Measurements from ENCODE around the gene SLC2A4RG.

DNA sequence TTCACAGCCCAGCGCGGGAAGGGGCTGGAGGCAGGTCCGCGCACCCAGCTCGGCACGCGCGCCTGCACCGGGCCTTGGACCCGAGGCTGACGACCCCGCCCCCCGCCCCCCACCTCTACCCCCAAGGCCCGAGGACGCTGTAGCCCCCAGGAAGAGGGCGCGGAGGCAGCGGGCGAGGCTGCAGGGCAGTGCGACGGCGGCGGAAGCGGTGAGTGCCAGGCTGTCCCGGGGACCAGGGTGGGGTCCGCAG, 2.0 kb upstream of the SLC2A4RG start:
- TF ChIP-seq, protein P1, sequence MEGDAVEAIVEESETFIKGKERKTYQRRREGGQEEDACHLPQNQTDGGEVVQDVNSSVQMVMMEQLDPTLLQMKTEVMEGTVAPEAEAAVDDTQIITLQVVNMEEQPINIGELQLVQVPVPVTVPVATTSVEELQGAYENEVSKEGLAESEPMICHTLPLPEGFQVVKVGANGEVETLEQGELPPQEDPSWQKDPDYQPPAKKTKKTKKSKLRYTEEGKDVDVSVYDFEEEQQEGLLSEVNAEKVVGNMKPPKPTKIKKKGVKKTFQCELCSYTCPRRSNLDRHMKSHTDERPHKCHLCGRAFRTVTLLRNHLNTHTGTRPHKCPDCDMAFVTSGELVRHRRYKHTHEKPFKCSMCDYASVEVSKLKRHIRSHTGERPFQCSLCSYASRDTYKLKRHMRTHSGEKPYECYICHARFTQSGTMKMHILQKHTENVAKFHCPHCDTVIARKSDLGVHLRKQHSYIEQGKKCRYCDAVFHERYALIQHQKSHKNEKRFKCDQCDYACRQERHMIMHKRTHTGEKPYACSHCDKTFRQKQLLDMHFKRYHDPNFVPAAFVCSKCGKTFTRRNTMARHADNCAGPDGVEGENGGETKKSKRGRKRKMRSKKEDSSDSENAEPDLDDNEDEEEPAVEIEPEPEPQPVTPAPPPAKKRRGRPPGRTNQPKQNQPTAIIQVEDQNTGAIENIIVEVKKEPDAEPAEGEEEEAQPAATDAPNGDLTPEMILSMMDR (IDR thresholded peaks at IDR 0.05 in 2 of 3, conservative IDR thresholded peaks at IDR 0.05 in 1 of 3; ENCODE audit: borderline replicate concordance in 1 of 3, insufficient read depth in 1 of 3, low read depth in 2 of 3, low read length in 2 of 3), result no peak
- TF ChIP-seq POLR2A (IDR thresholded peaks at IDR 0.05; ENCODE audit: borderline replicate concordance, extremely low read depth, insufficient read depth, insufficient read length) (no peak), EZH2 (IDR thresholded peaks at IDR 0.05) (no peak), RAD21 (IDR thresholded peaks at IDR 0.05; ENCODE audit: low read depth) (no peak), FOSL1 (IDR thresholded peaks at IDR 0.05; ENCODE audit: low read depth) (no peak), TCF7L2 (IDR thresholded peaks at IDR 0.05; ENCODE audit: borderline replicate concordance, extremely low read depth, insufficient read depth, insufficient read length) (no peak), SP1 (IDR thresholded peaks at IDR 0.05; ENCODE audit: low read depth) (no peak), REST (IDR thresholded peaks at IDR 0.05; ENCODE audit: low read depth) (no peak), POLR2AphosphoS5 (IDR thresholded peaks at IDR 0.05; ENCODE audit: low read depth, low read length) (no peak), JUND (IDR thresholded peaks at IDR 0.05) (no peak)
- TF ChIP-seq, protein P2, sequence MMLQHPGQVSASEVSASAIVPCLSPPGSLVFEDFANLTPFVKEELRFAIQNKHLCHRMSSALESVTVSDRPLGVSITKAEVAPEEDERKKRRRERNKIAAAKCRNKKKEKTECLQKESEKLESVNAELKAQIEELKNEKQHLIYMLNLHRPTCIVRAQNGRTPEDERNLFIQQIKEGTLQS (IDR thresholded peaks at IDR 0.05), result no peak

All from HCT116 (cell line).